HG02852 (cell line): ENCODE measurements around the gene BACH2.
"Not testable (repeated sequence)": the region's sequence is repeated elsewhere in the genome, so short reads cannot be mapped to it uniquely, and the experiment has no call there.

Source experiments
- ATAC-seq: cut with Tn5 transposase; IDR thresholded peaks from one replicate; pipeline ENCODE4 v1.9.1; 2021; ENCODE audit warnings: mild to moderate bottlenecking, moderate library complexity; ENCODE audit not compliant: unreplicated experiment

BACH2 gene

GRCh38 chr6:90162648-90163387, 133.8 kb downstream of the BACH2 start:
- ATAC-seq: no peak

DNA sequence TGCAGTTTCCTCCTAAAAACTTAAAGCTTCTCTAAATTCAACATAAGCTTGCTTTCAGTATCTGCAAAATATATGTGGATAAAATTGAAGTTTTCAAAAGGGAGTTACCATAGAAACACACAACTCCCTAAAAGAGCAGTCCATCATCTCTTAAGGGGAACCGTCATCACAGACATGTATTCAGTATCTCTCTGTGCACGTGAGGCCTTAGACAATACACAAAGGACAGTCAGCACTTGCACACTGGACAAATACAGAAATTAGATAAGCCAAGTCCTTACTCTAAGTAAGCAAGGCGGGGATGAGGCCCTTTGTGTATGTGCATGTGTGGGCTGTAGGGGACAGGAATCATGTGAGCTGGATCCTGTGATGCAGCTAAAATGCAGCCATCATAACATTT, 136.6 kb downstream of the BACH2 start:
- no peak for ATAC-seq

- no peak for ATAC-seq
Measured at GRCh38 chr6:90159452-90159851, 137.2 kb downstream of the BACH2 start.

GRCh38 chr6:90158936-90159335, 137.7 kb downstream of the BACH2 start:
- no peak for ATAC-seq

GRCh38 chr6:90157441-90157840, 139.2 kb downstream of the BACH2 start:
- ATAC-seq: no peak

DNA sequence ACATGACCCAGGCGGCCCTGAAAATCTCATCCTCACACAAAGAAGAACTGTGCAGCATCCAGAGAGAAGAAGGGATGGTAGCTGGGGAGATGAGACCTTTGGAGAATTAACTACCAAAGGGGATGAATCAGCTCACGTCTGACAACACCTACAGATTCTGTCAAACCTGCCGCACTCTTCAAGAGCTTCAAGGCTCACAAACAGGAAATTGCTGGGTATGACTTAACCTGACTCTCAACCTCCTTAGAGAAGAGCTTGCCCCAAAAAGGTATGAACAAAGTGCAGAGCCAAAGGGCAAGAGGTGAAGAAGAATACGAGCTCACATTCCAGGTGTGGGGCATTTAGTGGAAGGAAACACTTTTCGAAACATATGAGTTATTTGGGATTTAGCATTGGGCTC, 139.8 kb downstream of the BACH2 start:
- no peak for ATAC-seq

- no peak for ATAC-seq
Measured at GRCh38 chr6:90154755-90155470, 141.7 kb downstream of the BACH2 start.

- ATAC-seq: no peak
Measured at GRCh38 chr6:90151576-90152422, 144.8 kb downstream of the BACH2 start.

DNA sequence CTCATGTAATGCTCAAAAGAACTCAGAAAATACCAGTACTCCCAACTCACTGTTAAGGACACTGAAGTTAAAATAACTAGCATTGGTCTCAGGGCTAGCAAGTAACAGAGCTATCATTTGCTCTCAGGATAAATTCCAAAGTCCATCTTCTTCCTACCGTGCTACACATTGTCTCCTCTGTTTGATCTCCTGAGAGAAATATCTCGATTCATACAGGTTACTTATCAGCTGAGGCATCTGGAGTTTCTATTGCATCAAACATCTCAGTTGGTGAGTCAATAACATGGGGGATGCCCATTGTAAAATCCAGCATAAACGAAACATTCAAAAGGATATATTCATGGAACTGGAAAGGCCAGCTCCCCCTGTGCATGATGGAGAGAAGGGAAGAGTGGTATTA, 147.4 kb downstream of the BACH2 start:
- no peak for ATAC-seq

- ATAC-seq: no peak
Measured at GRCh38 chr6:90148867-90149266, 147.8 kb downstream of the BACH2 start.

GRCh38 chr6:90146921-90147649, 149.6 kb downstream of the BACH2 start:
- no peak for ATAC-seq

DNA sequence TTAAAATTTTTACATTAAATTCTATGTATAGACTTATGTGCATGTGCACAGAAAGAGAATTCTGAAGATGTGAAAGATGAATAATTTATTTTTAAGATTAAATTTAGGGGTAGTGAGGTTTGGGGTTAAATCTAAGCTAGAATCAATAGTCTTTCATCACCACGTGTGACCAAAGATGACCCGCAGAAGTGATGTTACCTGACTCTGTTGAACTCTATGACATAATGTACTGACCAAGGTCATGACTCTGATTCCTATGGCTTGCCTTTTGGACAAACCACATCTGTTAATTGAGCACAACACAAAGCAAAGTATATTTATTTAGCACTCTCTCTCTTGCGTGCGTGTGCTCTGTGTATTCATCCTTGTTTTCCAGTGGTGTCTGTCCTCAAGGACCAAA, 150.6 kb downstream of the BACH2 start:
- ATAC-seq: no peak

DNA sequence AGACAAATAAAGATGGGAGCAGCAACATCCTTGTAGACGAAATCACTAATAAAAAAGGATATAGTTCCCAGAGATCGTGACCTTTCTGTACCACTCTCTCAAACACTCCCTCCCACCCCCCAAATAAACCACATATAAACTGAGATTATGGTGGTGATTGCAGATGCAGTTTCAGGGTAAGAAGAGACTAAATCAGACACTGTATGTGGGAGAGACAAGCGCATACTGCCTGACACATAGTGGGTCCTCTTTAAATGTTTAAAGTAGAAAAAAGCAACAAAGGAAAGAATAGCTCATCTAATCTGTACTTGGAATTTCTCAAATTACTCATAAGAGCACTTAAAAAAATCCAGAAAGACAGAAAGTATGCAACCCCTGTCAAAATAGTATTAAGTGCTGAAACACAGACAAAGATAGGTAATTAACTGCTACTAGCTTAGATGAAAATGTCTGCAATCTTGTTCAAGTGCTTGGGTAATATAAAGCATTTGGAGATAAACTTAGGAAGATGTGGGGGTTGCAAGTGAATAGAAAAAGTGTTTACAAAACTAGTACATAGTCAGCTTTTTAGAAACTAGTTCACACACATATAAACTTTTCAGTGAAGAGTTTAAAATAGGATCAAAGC, 151.6 kb downstream of the BACH2 start:
- ATAC-seq: no peak

DNA sequence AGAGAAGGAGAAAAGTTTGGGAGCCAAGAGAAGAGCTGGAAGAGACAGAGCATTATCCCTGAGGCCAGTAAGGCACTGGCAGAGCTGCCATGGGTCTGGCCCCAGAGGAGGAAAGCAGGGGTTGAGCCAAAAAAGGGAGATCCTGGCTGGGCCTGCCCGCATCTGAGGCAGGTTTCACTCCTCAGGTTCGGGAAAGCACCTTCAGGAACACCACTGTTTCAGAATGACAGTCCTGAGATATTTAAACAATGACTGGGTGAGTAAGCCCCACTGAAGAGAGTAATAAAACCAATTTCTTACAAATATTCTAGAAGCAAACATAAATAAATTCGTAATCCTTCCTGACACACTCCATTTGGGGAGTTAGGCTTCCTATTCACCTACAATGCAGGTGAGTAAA, 152.2 kb downstream of the BACH2 start:
- ATAC-seq: peak; percentile 95

DNA sequence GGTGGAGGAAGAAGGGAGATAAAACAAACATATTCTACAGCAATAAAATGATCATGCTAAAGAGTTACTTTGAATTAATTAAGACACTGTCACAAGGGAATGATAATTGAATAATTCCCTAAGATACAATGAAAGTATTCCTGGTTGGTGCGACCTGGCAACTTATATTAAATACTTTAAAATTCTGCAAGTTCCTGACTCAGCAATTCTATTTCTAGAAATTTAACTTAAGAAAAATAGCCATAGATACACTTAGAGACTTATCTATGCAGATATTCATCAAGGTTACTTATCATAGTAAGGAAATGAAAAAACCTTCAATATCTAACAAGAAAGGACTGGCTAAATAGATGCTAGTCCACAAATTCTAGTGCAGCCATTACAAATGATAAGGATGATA, 156.0 kb downstream of the BACH2 start:
- no peak for ATAC-seq

- ATAC-seq: no peak
Measured at GRCh38 chr6:90139272-90139817, 157.3 kb downstream of the BACH2 start.

DNA sequence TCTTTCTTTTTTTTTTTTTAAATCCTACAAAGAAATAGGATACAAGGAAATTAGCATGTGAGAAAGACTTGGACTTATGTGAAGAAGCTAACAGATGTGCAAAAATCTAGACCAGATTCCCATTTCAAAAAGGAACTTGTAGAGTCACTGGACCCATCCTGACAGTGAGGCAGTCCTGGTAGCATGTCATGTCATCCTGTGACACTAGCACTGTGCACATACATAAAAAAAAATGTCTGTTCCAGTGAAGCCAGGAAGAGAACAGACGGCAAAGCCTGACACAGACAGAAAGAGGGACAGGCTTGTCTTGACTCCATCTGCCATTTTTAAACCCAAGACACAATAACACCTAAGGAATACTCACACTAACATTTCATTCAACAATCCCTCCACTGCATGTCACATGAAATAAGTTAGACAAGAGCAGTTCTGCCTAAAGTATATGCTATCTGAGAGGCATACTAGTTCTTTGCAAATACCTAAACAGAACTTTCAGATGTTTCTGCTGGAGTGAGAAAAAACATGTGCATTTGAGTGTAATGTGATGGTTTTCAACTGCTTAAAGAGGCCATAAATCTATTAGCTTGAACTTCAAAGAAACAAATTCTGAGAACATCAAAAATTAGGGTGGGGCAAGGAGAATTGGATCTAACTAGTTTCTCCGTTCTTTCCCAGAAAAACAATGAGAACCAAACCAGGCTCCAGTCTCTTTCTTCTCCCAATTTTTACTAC, 159.6 kb downstream of the BACH2 start:
- no peak for ATAC-seq

DNA sequence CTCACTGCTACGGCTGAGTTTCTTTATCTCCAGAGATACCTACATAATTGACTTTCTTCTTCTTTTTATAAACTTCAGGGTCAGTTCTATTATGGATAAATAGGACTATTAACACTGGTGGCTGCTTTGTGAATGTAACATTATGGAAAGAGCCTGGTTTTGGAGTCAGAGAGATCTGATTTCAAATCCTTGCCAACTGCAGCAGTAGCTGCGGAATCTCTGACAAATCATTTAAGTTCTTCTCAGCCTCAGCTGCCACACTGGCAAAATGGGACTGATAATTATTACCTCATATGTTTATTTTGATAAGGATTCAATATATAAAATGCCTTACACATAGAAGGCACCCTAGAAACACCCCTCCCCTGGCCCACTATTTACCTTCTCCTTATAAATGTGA, 160.5 kb downstream of the BACH2 start:
- no peak for ATAC-seq

DNA sequence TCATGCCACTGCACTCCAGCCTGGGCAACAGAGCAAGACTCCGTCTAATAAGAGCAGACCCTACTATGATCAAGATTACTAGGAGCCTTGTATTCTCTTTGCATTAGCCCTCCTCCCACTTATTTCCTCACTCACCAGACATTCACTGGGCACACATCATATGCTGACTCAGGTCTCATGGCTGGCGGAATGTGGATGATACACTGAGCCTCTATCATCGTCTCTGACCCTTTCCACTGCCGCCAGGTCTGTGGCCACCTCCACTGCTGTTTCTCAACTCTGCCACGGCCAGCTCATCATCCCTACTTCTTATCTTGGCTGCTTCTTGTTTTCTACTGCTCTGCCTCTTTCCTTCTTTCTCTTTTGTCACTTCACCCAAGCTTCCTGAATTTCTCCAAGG, 161.0 kb downstream of the BACH2 start:
- no peak for ATAC-seq

GRCh38 chr6:90133664-90134063, 163.0 kb downstream of the BACH2 start:
- ATAC-seq: not testable (repeated sequence)
